ENCODE results near the gene EFCAB7. TPM values are rescaled to one million over a fixed set of nuclear protein-coding genes. Genes with fewer than 3 reads are reported as not detected.

EFCAB7 gene
- total RNA-seq, 4 donors from 2014 or later, result 1.9 to 6.1 (median 4.2) TPM

- ATAC-seq (ENCODE audit: low FRiP score) (no peak), DNase-seq (ENCODE audit: low spot score) (no peak)
- no peak for TF ChIP-seq CTCF (IDR thresholded peaks at IDR 0.05)
Observed at GRCh38 chr1:63601912-63602311, 78.6 kb downstream of the EFCAB7 start.

- no peak for ATAC-seq (ENCODE audit: low FRiP score)
- no peak for TF ChIP-seq CTCF (IDR thresholded peaks at IDR 0.05)
- no peak for DNase-seq (ENCODE audit: low spot score)
Observed at GRCh38 chr1:63602629-63603028, 79.3 kb downstream of the EFCAB7 start.

GRCh38 chr1:63603810-63604209 lies 80.5 kb downstream of the EFCAB7 start:
- ATAC-seq (ENCODE audit: low FRiP score) (no peak), DNase-seq (ENCODE audit: low spot score) (no peak)
- TF ChIP-seq CTCF (IDR thresholded peaks at IDR 0.05), result no peak

DNA sequence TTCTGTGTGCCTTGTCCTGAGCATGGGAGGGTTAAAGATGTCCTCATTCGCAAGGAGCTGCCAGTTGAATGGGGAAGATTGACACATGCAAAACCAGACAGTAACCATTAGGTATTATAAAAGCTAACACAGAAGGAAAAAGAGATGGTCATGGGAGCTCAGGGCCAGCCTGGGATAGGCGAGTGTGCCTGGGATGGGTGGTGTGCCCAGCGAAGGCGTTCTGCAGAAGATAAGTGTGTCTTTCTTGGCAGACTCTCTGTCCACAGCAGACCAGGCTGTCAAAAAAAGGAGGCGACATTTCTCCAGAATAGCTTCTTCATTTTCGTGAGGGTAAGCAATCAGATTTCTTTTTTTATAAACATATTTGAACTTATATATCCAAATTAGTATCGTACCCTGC lies 84.0 kb downstream of the EFCAB7 start:
- ATAC-seq (ENCODE audit: low FRiP score), result no peak
- no peak for DNase-seq (ENCODE audit: low spot score)
- no peak for TF ChIP-seq CTCF (IDR thresholded peaks at IDR 0.05)

- no peak for TF ChIP-seq CTCF (IDR thresholded peaks at IDR 0.05)
- DNase-seq (ENCODE audit: low spot score), result no peak
- ATAC-seq (ENCODE audit: low FRiP score), result no peak
Observed at GRCh38 chr1:63611231-63611630, 87.9 kb downstream of the EFCAB7 start.

- ATAC-seq (ENCODE audit: low FRiP score), result peak; percentile 53
- TF ChIP-seq CTCF (IDR thresholded peaks at IDR 0.05), result no peak
- no peak for DNase-seq (ENCODE audit: low spot score)
Observed at GRCh38 chr1:63612564-63612963, 89.2 kb downstream of the EFCAB7 start.

DNA sequence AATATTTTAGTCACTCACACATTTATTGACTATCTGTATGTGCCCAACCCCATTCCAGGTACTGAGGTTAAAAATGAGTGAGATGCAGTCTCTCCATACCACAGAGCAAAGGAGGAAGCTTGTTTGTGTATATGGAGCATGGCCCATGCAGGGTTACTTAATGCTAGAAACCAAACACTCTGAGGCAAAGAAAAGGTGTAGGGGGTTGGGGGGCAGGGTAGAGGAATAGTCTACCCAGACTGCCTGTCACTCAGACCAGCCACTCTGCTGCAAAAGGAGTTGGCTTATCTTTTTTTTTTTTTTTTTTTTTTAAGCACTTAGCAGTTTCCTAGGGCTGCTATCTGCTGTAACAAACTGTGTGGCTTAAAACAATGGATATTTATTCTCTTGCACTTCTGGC lies 89.6 kb downstream of the EFCAB7 start:
- ATAC-seq (ENCODE audit: low FRiP score) (no peak), DNase-seq (ENCODE audit: low spot score) (no peak)
- TF ChIP-seq CTCF (IDR thresholded peaks at IDR 0.05), result no peak
